ENCODE results near the gene SULF2. TPM values are rescaled to one million over a fixed set of nuclear protein-coding genes. Genes with fewer than 3 reads are reported as not detected.

The SULF2 gene
- total and polyA plus RNA-seq, 2 donors (not counting 1 experiment from before 2014, with no cell fraction given) = 1.2 to 1.7 TPM

- no peaks in the 10 kb centered on the region for H3K9me3 Mint-ChIP-seq (ENCODE audit: insufficient read depth)
- H3K27ac ChIP-seq (ENCODE audit: low read length in 2 of 2) = no peak overlapping the region
- H3K27ac Mint-ChIP-seq = peak overlapping the region; percentile 41
- no peaks in the 10 kb centered on the region for H3K79me2 ChIP-seq (ENCODE audit: control insufficient read depth, insufficient read depth, low read length)
- peaks cover 0 to 59% of the 10 kb centered on the region in 2 experiments for H3K36me3 ChIP-seq (replicated peaks in 1 of 2; ENCODE audit: control extremely low read depth in 1 of 2, control insufficient read depth in 1 of 2, extremely low read depth in 1 of 2, insufficient read depth in 2 of 2, low read length in 1 of 2)
- peaks cover 7% of the 10 kb centered on the region for H3K4me1 Mint-ChIP-seq
- DNase-seq (no peak), ATAC-seq (ENCODE audit: low read depth) (no peak)
- peaks cover 0 to 7% of the 10 kb centered on the region in 2 donors for H3K4me1 ChIP-seq (ENCODE audit: control insufficient read depth in 2 of 2, insufficient read depth in 2 of 2, low read length in 2 of 2)
- no peak overlapping the region for H2AFZ ChIP-seq (ENCODE audit: insufficient read depth, low read depth, low read length, poor library complexity, severe bottlenecking)
- no peaks in the 10 kb centered on the region for H3K27me3 ChIP-seq (replicated peaks in 1 of 4; ENCODE audit: control extremely low read depth in 1 of 4, control insufficient read depth in 3 of 4, insufficient read depth in 4 of 4, low read length in 3 of 4)
- no peak overlapping the region for H3K4me3 Mint-ChIP-seq
- ChIA-PET CTCF (interaction anchor here (1.2 to 7.6 kb wide), 5 partner anchors 11 to 961 kb away, joined by 4 to 103 read pairs (median 5); no protein-coding TSS in a partner anchor), POLR2A (no interaction called here)
- H3K9me3 ChIP-seq (ENCODE audit: control extremely low read depth in 1 of 3, control insufficient read depth in 2 of 3, insufficient read depth in 1 of 3, low read length in 2 of 3) = no peaks in the 10 kb centered on the region
- H3K4me3 ChIP-seq (ENCODE audit: control extremely low read depth in 1 of 5, extremely low read depth in 1 of 5, insufficient read depth in 1 of 5, low read depth in 2 of 5, low read length in 4 of 5) = no peak overlapping the region
- H3K27me3 Mint-ChIP-seq = no peaks in the 10 kb centered on the region
- 92% methylated on average over 12 of the region's 12 CpGs for WGBS (ENCODE audit: insufficient coverage)
- TF ChIP-seq, protein P1, sequence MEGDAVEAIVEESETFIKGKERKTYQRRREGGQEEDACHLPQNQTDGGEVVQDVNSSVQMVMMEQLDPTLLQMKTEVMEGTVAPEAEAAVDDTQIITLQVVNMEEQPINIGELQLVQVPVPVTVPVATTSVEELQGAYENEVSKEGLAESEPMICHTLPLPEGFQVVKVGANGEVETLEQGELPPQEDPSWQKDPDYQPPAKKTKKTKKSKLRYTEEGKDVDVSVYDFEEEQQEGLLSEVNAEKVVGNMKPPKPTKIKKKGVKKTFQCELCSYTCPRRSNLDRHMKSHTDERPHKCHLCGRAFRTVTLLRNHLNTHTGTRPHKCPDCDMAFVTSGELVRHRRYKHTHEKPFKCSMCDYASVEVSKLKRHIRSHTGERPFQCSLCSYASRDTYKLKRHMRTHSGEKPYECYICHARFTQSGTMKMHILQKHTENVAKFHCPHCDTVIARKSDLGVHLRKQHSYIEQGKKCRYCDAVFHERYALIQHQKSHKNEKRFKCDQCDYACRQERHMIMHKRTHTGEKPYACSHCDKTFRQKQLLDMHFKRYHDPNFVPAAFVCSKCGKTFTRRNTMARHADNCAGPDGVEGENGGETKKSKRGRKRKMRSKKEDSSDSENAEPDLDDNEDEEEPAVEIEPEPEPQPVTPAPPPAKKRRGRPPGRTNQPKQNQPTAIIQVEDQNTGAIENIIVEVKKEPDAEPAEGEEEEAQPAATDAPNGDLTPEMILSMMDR (IDR thresholded peaks at IDR 0.05) = no peak
- no peak for TF ChIP-seq EZH2 (IDR thresholded peaks at IDR 0.05; ENCODE audit: borderline replicate concordance, insufficient read depth, low read depth, low read length, poor library complexity, severe bottlenecking)
- peaks cover 23% of the 10 kb centered on the region for H4K20me1 ChIP-seq (ENCODE audit: control insufficient read depth, insufficient read depth, low read length, poor library complexity, severe bottlenecking)
- no peak overlapping the region for H3K9ac ChIP-seq (ENCODE audit: low read length)
- H3K4me2 ChIP-seq (replicated peaks; ENCODE audit: low read depth, low read length, poor library complexity, severe bottlenecking) = no peak overlapping the region
- intact Hi-C loops (cut with micrococcal nuclease) = loop anchor here (5.0 kb wide), 1 partner anchor 464 kb away; no protein-coding TSS in a partner anchor
Measured at GRCh38 chr20:47660983-47661700, 124.1 kb downstream of the SULF2 start.

DNA sequence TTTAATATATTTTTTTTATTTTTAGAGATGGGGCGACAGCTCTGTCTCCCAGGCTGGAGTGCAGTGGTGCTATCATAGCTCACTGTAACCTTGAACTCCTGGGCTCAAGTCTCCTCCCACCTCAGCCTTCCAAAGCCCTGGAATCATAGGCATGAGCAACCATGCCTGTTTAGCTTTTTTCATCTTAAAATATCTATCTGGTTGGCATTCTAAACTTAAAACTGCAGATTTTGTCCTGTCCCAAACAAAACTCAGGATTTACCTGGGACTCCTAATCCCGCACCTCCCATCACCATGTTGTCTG, 124.7 kb downstream of the SULF2 start:
- Histone ChIP-seq H3K27me3 (replicated peaks in 1 of 4; ENCODE audit: control extremely low read depth in 1 of 4, control insufficient read depth in 3 of 4, insufficient read depth in 4 of 4, low read length in 3 of 4) (no peaks in the 10 kb centered on the region), H3K9ac (ENCODE audit: low read length) (no peak overlapping the region), H3K4me2 (replicated peaks; ENCODE audit: low read depth, low read length, poor library complexity, severe bottlenecking) (no peak overlapping the region), H3K36me3 (replicated peaks in 1 of 2; ENCODE audit: control extremely low read depth in 1 of 2, control insufficient read depth in 1 of 2, extremely low read depth in 1 of 2, insufficient read depth in 2 of 2, low read length in 1 of 2) (peaks cover 0 to 64% of the 10 kb centered on the region in 2 experiments), H2AFZ (ENCODE audit: insufficient read depth, low read depth, low read length, poor library complexity, severe bottlenecking) (no peak overlapping the region), H3K79me2 (ENCODE audit: control insufficient read depth, insufficient read depth, low read length) (no peaks in the 10 kb centered on the region), H3K4me1 (ENCODE audit: control insufficient read depth in 2 of 2, insufficient read depth in 2 of 2, low read length in 2 of 2) (peaks cover 0 to 7% of the 10 kb centered on the region in 2 donors), H3K4me3 (ENCODE audit: control extremely low read depth in 1 of 5, extremely low read depth in 1 of 5, insufficient read depth in 1 of 5, low read depth in 2 of 5, low read length in 4 of 5) (no peak overlapping the region), H3K9me3 (ENCODE audit: control extremely low read depth in 1 of 3, control insufficient read depth in 2 of 3, insufficient read depth in 1 of 3, low read length in 2 of 3) (no peaks in the 10 kb centered on the region), H4K20me1 (ENCODE audit: control insufficient read depth, insufficient read depth, low read length, poor library complexity, severe bottlenecking) (peaks cover 23% of the 10 kb centered on the region), H3K27ac (ENCODE audit: low read length in 2 of 2) (no peak overlapping the region)
- WGBS (ENCODE audit: insufficient coverage) = 83% methylated on average over 2 of the region's 2 CpGs
- no peaks in the 10 kb centered on the region for H3K27me3 Mint-ChIP-seq
- H3K4me3 Mint-ChIP-seq = no peak overlapping the region
- no peaks in the 10 kb centered on the region for H3K9me3 Mint-ChIP-seq (ENCODE audit: insufficient read depth)
- TF ChIP-seq EZH2 (IDR thresholded peaks at IDR 0.05; ENCODE audit: borderline replicate concordance, insufficient read depth, low read depth, low read length, poor library complexity, severe bottlenecking) = no peak
- TF ChIP-seq, protein P1 (IDR thresholded peaks at IDR 0.05) = no peak
- CTCF ChIA-PET = interaction anchor here (1.1 to 7.6 kb wide), 4 partner anchors 10 to 962 kb away, joined by 3 to 103 read pairs (median 5); no protein-coding TSS in a partner anchor
- peak overlapping the region; percentile 41 for H3K27ac Mint-ChIP-seq
- POLR2A ChIA-PET = no interaction called here
- intact Hi-C loops (cut with micrococcal nuclease) = loop anchor here (5.0 kb wide), 1 partner anchor 463 kb away; no protein-coding TSS in a partner anchor
- no peak for ATAC-seq (ENCODE audit: low read depth)
- peaks cover 8% of the 10 kb centered on the region for H3K4me1 Mint-ChIP-seq
- no peak for DNase-seq
